Stimulated activated CD8-positive, alpha-beta memory T cell treated with anti-CD3 and anti-CD28 coated beads, Interleukin-15, amount 100 ng/mL, for 24 hours (primary cell): Measurements from ENCODE around the gene ITGAX.
"Not testable (repeated sequence)": the region's sequence is repeated elsewhere in the genome, so short reads cannot be mapped to it uniquely, and the experiment has no call there.

Experiments
- DNase-seq: peaks from one replicate; pipeline ENCODE4 v3.0.0-alpha.2; 2020; ENCODE audit warnings: low read depth

ITGAX gene

GRCh38 chr16:31410082-31410481 lies 55.1 kb downstream of the ITGAX start:
- DNase-seq = no peak

GRCh38 chr16:31411024-31411844 lies 56.3 kb downstream of the ITGAX start:
- no peak for DNase-seq

GRCh38 chr16:31412750-31413149 lies 57.8 kb downstream of the ITGAX start:
- DNase-seq = no peak

- DNase-seq = no peak
These were observed 58.4 kb downstream of the ITGAX start for GRCh38 chr16:31413381-31413780.

GRCh38 chr16:31413943-31414342 lies 59.0 kb downstream of the ITGAX start:
- no peak for DNase-seq

GRCh38 chr16:31414706-31415105 lies 59.7 kb downstream of the ITGAX start:
- no peak for DNase-seq

- DNase-seq = no peak
These were observed 61.4 kb downstream of the ITGAX start for GRCh38 chr16:31416371-31416770.

GRCh38 chr16:31417036-31417435 lies 62.1 kb downstream of the ITGAX start:
- DNase-seq = not testable (repeated sequence)

- DNase-seq = no peak
These were observed 62.9 kb downstream of the ITGAX start for GRCh38 chr16:31417916-31418315.

- DNase-seq = no peak
These were observed 65.1 kb downstream of the ITGAX start for GRCh38 chr16:31420037-31420436.

GRCh38 chr16:31421587-31421986 lies 66.6 kb downstream of the ITGAX start:
- DNase-seq = no peak

- no peak for DNase-seq
These were observed 68.3 kb downstream of the ITGAX start for GRCh38 chr16:31423241-31423640.

GRCh38 chr16:31423801-31424200 lies 68.8 kb downstream of the ITGAX start:
- no peak for DNase-seq

GRCh38 chr16:31427441-31428278 lies 72.7 kb downstream of the ITGAX start:
- peak; percentile 39 for DNase-seq

- DNase-seq = no peak
These were observed 73.3 kb downstream of the ITGAX start, which contains the start of gene COX6A2 for GRCh38 chr16:31428279-31428597. TSS of gene COX6A2 (minus strand) at chr16:31428360. CDS start at chr16:31428325, 35 bp downstream.

GRCh38 chr16:31428638-31429247 lies 73.8 kb downstream of the ITGAX start:
- DNase-seq = no peak

GRCh38 chr16:31429314-31429713 lies 74.3 kb downstream of the ITGAX start:
- DNase-seq = no peak

- DNase-seq = no peak
These were observed 74.8 kb downstream of the ITGAX start for GRCh38 chr16:31429796-31430195.

- no peak for DNase-seq
These were observed 75.5 kb downstream of the ITGAX start for GRCh38 chr16:31430380-31431052.
